Measurements from ENCODE around the gene NBL1. TPM values are rescaled to one million over a fixed set of nuclear protein-coding genes. Genes with fewer than 3 reads are reported as not detected.
A peak's percentile ranks its signal among the peaks of the same experiment; 100 is the strongest.
"Not testable (repeated sequence)": the region's sequence is repeated elsewhere in the genome, so short reads cannot be mapped to it uniquely, and the experiment has no call there.

NBL1 gene
- total and polyA plus RNA-seq, 2 donors (not counting 1 experiment from before 2014, with no cell fraction given): 59.3 to 103 TPM

DNA sequence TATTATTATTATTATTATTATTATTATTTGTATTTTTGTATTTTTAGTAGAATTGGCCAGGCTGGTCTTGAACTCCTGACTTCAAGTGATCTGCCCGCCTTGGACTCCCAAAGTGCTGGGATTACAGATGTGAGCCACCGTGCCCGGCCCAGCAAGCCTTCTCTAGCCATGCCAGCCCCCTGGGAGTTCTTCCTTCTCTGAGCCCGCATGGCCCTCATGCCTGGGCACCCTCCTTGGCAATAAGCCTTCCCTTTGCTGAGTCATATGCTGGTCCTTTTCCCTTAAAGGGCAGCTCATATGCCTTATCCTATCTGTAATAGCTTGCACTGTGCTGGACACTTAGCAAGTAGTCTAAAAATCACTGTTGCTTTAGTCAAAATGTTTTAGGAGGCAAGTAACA is 8.5 kb upstream of the NBL1 start:
- Histone ChIP-seq H4K20me1 (ENCODE audit: control insufficient read depth, extremely low read depth, insufficient read depth, low read length) (no peaks in the 10 kb centered on the region), H3K9ac (ENCODE audit: insufficient read depth, low read length) (no peak overlapping the region)
- peak; percentile 22 to 49 for DNase-seq (ENCODE audit: low read depth in 2 of 2)

DNA sequence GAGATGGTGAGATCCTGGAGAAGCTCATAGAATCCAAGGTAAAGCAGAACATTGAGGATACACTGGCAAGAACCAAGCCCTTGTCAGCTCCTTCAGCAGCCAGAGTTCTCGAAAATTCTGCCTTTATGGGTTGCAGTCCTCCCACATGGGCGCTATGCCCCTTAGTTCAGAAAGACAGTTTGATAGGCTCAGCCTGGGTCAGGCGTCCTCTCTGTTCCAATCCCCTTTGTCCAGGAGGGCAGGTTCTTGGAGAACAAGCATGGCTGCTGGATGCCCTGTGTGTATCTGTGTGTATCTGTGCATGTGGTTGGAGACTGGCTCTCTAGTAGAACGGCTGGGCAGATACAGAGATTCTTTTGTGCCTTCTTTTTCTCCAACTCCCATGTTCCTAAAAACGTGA is 8.0 kb upstream of the NBL1 start:
- Histone ChIP-seq H4K20me1 (ENCODE audit: control insufficient read depth, extremely low read depth, insufficient read depth, low read length) (no peaks in the 10 kb centered on the region), H2AFZ (ENCODE audit: low read length) (no peak overlapping the region), H3K79me2 (ENCODE audit: control insufficient read depth, insufficient read depth, low read length) (no peaks in the 10 kb centered on the region), H3K36me3 (ENCODE audit: control insufficient read depth, insufficient read depth, low read length) (no peaks in the 10 kb centered on the region), H3K27ac (ENCODE audit: insufficient read depth, low read length) (no peak overlapping the region), H3K4me1 (ENCODE audit: control insufficient read depth, extremely low read depth, insufficient read depth, low read length) (no peaks in the 10 kb centered on the region), H3K9me3 (ENCODE audit: control insufficient read depth, insufficient read depth, low read depth, low read length) (no peaks in the 10 kb centered on the region), H3K4me2 (ENCODE audit: extremely low read depth, insufficient read depth, low read length) (no peak overlapping the region), H3K4me3 (replicated peaks in 1 of 4; ENCODE audit: control extremely low read depth in 1 of 4, insufficient read depth in 1 of 4, low read depth in 3 of 4, low read length in 4 of 4) (no peak overlapping the region), H3K9ac (ENCODE audit: insufficient read depth, low read length) (no peak overlapping the region), H3K27me3 (ENCODE audit: control insufficient read depth, insufficient read depth, low read length) (no peaks in the 10 kb centered on the region)
- TF ChIP-seq, protein P1, sequence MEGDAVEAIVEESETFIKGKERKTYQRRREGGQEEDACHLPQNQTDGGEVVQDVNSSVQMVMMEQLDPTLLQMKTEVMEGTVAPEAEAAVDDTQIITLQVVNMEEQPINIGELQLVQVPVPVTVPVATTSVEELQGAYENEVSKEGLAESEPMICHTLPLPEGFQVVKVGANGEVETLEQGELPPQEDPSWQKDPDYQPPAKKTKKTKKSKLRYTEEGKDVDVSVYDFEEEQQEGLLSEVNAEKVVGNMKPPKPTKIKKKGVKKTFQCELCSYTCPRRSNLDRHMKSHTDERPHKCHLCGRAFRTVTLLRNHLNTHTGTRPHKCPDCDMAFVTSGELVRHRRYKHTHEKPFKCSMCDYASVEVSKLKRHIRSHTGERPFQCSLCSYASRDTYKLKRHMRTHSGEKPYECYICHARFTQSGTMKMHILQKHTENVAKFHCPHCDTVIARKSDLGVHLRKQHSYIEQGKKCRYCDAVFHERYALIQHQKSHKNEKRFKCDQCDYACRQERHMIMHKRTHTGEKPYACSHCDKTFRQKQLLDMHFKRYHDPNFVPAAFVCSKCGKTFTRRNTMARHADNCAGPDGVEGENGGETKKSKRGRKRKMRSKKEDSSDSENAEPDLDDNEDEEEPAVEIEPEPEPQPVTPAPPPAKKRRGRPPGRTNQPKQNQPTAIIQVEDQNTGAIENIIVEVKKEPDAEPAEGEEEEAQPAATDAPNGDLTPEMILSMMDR (conservative IDR thresholded peaks at IDR 0.05 in 1 of 2, IDR thresholded peaks at IDR 0.05 in 1 of 2; ENCODE audit: low read depth in 1 of 2, low read length in 2 of 2): no peak
- TF ChIP-seq EZH2 (IDR thresholded peaks at IDR 0.05; ENCODE audit: low read length, missing control alignments): no peak
- DNase-seq (ENCODE audit: low read depth in 2 of 2): no peak

More for the DNA sequence above, 8.5 kb upstream of the NBL1 start:
- no peaks in the 10 kb centered on the region for H3K79me2 ChIP-seq (ENCODE audit: control insufficient read depth, insufficient read depth, low read length)
- no peak overlapping the region for H3K4me2 ChIP-seq (ENCODE audit: extremely low read depth, insufficient read depth, low read length)
- no peak overlapping the region for H2AFZ ChIP-seq (ENCODE audit: low read length)
- no peaks in the 10 kb centered on the region for H3K27me3 ChIP-seq (ENCODE audit: control insufficient read depth, insufficient read depth, low read length)
- no peak overlapping the region for H3K27ac ChIP-seq (ENCODE audit: insufficient read depth, low read length)
- no peaks in the 10 kb centered on the region for H3K9me3 ChIP-seq (ENCODE audit: control insufficient read depth, insufficient read depth, low read depth, low read length)
- H3K4me1 ChIP-seq (ENCODE audit: control insufficient read depth, extremely low read depth, insufficient read depth, low read length): no peaks in the 10 kb centered on the region
- H3K4me3 ChIP-seq (replicated peaks in 1 of 4; ENCODE audit: control extremely low read depth in 1 of 4, insufficient read depth in 1 of 4, low read depth in 3 of 4, low read length in 4 of 4): no peak overlapping the region
- TF ChIP-seq, protein P1 (conservative IDR thresholded peaks at IDR 0.05 in 1 of 2, IDR thresholded peaks at IDR 0.05 in 1 of 2; ENCODE audit: low read depth in 1 of 2, low read length in 2 of 2): no peak
- no peak for TF ChIP-seq EZH2 (IDR thresholded peaks at IDR 0.05; ENCODE audit: low read length, missing control alignments)
- H3K36me3 ChIP-seq (ENCODE audit: control insufficient read depth, insufficient read depth, low read length): no peaks in the 10 kb centered on the region

DNA sequence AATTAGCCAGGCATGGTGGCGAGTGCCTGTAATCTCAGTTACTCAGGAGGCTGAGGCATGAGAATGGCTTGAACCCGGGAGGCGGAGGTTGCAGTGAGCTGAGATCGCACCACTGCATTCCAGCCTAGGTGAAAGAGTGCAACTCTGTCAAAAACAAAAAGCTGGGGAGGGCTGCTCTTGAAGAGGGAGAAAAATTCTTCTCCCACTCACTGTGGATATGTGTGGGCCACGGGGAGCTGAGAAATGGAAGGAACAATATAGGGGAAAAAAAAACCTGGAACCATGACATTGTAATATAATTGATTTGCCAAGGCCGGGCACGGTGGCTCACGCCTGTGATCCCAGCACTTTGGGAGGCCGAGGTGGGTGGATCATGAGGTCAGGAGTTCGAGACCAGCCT is 7.4 kb upstream of the NBL1 start:
- not testable (repeated sequence) for H3K36me3 ChIP-seq (ENCODE audit: control insufficient read depth, insufficient read depth, low read length); H3K4me3 ChIP-seq (replicated peaks in 1 of 4; ENCODE audit: control extremely low read depth in 1 of 4, insufficient read depth in 1 of 4, low read depth in 3 of 4, low read length in 4 of 4); H3K9ac ChIP-seq (ENCODE audit: insufficient read depth, low read length); H3K4me2 ChIP-seq (ENCODE audit: extremely low read depth, insufficient read depth, low read length); DNase-seq (ENCODE audit: low read depth in 2 of 2); H3K9me3 ChIP-seq (ENCODE audit: control insufficient read depth, insufficient read depth, low read depth, low read length); H3K27ac ChIP-seq (ENCODE audit: insufficient read depth, low read length); H4K20me1 ChIP-seq (ENCODE audit: control insufficient read depth, extremely low read depth, insufficient read depth, low read length); H3K79me2 ChIP-seq (ENCODE audit: control insufficient read depth, insufficient read depth, low read length); H3K27me3 ChIP-seq (ENCODE audit: control insufficient read depth, insufficient read depth, low read length); H2AFZ ChIP-seq (ENCODE audit: low read length); H3K4me1 ChIP-seq (ENCODE audit: control insufficient read depth, extremely low read depth, insufficient read depth, low read length)

Data from fibroblast of lung (primary cell).